Measurements from ENCODE around the gene TBXT.
"Not testable (repeated sequence)": the region's sequence is repeated elsewhere in the genome, so short reads cannot be mapped to it uniquely, and the experiment has no call there.

TBXT gene

GRCh38 chr6:166143011-166143410 lies 24.6 kb downstream of the TBXT start:
- no peak for TF ChIP-seq CTCF (IDR thresholded peaks at IDR 0.05; ENCODE audit: insufficient read depth, missing control alignments)
- DNase-seq (ENCODE audit: insufficient read length, low spot score): no peak
- FAIRE-seq: no peak

GRCh38 chr6:166127624-166128472 lies 39.8 kb downstream of the TBXT start:
- TF ChIP-seq CTCF (IDR thresholded peaks at IDR 0.05; ENCODE audit: insufficient read depth, missing control alignments): no peak
- FAIRE-seq: no peak
- DNase-seq (ENCODE audit: insufficient read length, low spot score): no peak

GRCh38 chr6:166123115-166123514 lies 44.5 kb downstream of the TBXT start:
- DNase-seq (ENCODE audit: insufficient read length, low spot score); FAIRE-seq: not testable (repeated sequence)

GRCh38 chr6:166121726-166122125 lies 45.9 kb downstream of the TBXT start:
- FAIRE-seq: no peak
- no peak for TF ChIP-seq CTCF (IDR thresholded peaks at IDR 0.05; ENCODE audit: insufficient read depth, missing control alignments)
- no peak for DNase-seq (ENCODE audit: insufficient read length, low spot score)

- no peak for FAIRE-seq
- DNase-seq (ENCODE audit: insufficient read length, low spot score): no peak
- TF ChIP-seq CTCF (IDR thresholded peaks at IDR 0.05; ENCODE audit: insufficient read depth, missing control alignments): no peak
These were observed 48.3 kb downstream of the TBXT start for GRCh38 chr6:166119116-166119911.

GRCh38 chr6:166115609-166116008 lies 52.0 kb downstream of the TBXT start:
- FAIRE-seq: no peak
- TF ChIP-seq CTCF (IDR thresholded peaks at IDR 0.05; ENCODE audit: insufficient read depth, missing control alignments): no peak
- no peak for DNase-seq (ENCODE audit: insufficient read length, low spot score)

- no peak for FAIRE-seq
- no peak for TF ChIP-seq CTCF (IDR thresholded peaks at IDR 0.05; ENCODE audit: insufficient read depth, missing control alignments)
- no peak for DNase-seq (ENCODE audit: insufficient read length, low spot score)
These were observed 55.1 kb downstream of the TBXT start for GRCh38 chr6:166112580-166112979.

Measured in D721Med (cell line).